GM23338 (cell line): Measurements from ENCODE around the gene MAST4. TPM values are rescaled to one million over a fixed set of nuclear protein-coding genes. Genes with fewer than 3 reads are reported as not detected.
A peak's percentile ranks its signal among the peaks of the same experiment; 100 is the strongest.

Source experiments
- ATAC-seq: fragments of 200-7000 bp; cut with Tn5 transposase; 3 replicates; pipeline ENCODE4 v1.9.1; 2020
- DNase-seq: peaks from one replicate; pipeline ENCODE4 v3.0.0-alpha.2; 2015; ENCODE audit warnings: low spot score
- H2AFZ ChIP-seq: fragments of 200-600 bp; sonication (generic); 2 replicates; pipeline ENCODE4 v1.8.0; 2016; ENCODE audit warnings: antibody characterized with exemption, mild to moderate bottlenecking, moderate library complexity
- H3F3A ChIP-seq: fragments of 200-600 bp; sonication (generic); replicated peaks from 2 replicates; pipeline ENCODE4 v1.8.0; 2017; ENCODE audit warnings: antibody characterized with exemption, mixed run types, low read depth
- H3K27ac ChIP-seq: fragments of 200-600 bp; sonication (generic); 2 replicates; pipeline ENCODE4 v1.6.1; 2016; ENCODE audit warnings: low read depth
- H3K27me3 ChIP-seq: fragments of 200-600 bp; sonication (generic); 2 replicates; pipeline ENCODE4 v1.8.0; 2016; ENCODE audit warnings: mild to moderate bottlenecking, mixed run types, moderate library complexity; ENCODE audit not compliant: insufficient read depth
- H3K36me3 ChIP-seq: fragments of 200-600 bp; sonication (generic); 2 replicates; pipeline ENCODE4 v1.8.0; 2016; ENCODE audit warnings: mild to moderate bottlenecking; ENCODE audit not compliant: insufficient read depth
- H3K4me1 ChIP-seq: fragments of 200-600 bp; sonication (generic); 2 replicates; pipeline ENCODE4 v1.8.0; 2016; ENCODE audit warnings: mild to moderate bottlenecking, moderate library complexity; ENCODE audit not compliant: insufficient read depth
- H3K4me2 ChIP-seq: fragments of 200-600 bp; sonication (generic); 2 replicates; pipeline ENCODE4 v1.7.1; 2017; ENCODE audit warnings: mixed run types
- H3K4me3 ChIP-seq: fragments of 200-600 bp; sonication (generic); 2 replicates; pipeline ENCODE4 v1.6.1; 2016; ENCODE audit warnings: mixed run types
- H3K79me2 ChIP-seq: fragments of 200-600 bp; sonication (generic); replicated peaks from 2 replicates; pipeline ENCODE4 v1.8.0; 2017; ENCODE audit warnings: mild to moderate bottlenecking; ENCODE audit not compliant: insufficient read depth
- H3K9me2 ChIP-seq: fragments of 200-600 bp; sonication (generic); 2 replicates; pipeline ENCODE4 v1.8.0; 2017; ENCODE audit not compliant: insufficient read depth
- H4K20me1 ChIP-seq: fragments of 200-600 bp; sonication (generic); replicated peaks from 2 replicates; pipeline ENCODE4 v1.8.0; 2017; ENCODE audit warnings: mild to moderate bottlenecking; ENCODE audit not compliant: insufficient read depth
- H3K27ac Mint-ChIP-seq: 2 replicates; pipeline ENCODE4 v1.8.0; 2020; ENCODE audit warnings: inconsistent platforms, mild to moderate bottlenecking, moderate library complexity, mixed read lengths
- H3K27me3 Mint-ChIP-seq: 3 replicates; pipeline ENCODE4 v1.8.0; 2022; ENCODE audit warnings: low read depth, mild to moderate bottlenecking, moderate library complexity, mixed read lengths, inconsistent platforms; ENCODE audit not compliant: insufficient read depth, poor library complexity
- H3K36me3 Mint-ChIP-seq: 3 replicates; pipeline ENCODE4 v1.8.0; 2021; ENCODE audit warnings: low read depth, mild to moderate bottlenecking, inconsistent platforms, moderate library complexity, mixed read lengths
- H3K4me1 Mint-ChIP-seq: 3 replicates; pipeline ENCODE4 v1.8.0; 2020; ENCODE audit warnings: mild to moderate bottlenecking, inconsistent platforms, mixed read lengths
- H3K4me3 Mint-ChIP-seq: 3 replicates; pipeline ENCODE4 v1.8.0; 2021; ENCODE audit warnings: moderate library complexity, mild to moderate bottlenecking, inconsistent platforms, mixed read lengths
- H3K9me3 Mint-ChIP-seq: 3 replicates; pipeline ENCODE4 v1.8.0; 2020; ENCODE audit warnings: moderate library complexity, mild to moderate bottlenecking, inconsistent platforms, mixed read lengths
- ETS1 ChIP-seq: IDR thresholded peaks from 2 replicates; pipeline ENCODE4 v1.6.1; 2016; ENCODE audit warnings: antibody characterized with exemption
- EZH2 ChIP-seq: fragments of 200-600 bp; sonication (generic); IDR thresholded peaks from one replicate; pipeline ENCODE4 v1.8.0; 2017; ENCODE audit warnings: antibody characterized with exemption, mild to moderate bottlenecking, low read depth; ENCODE audit not compliant: unreplicated experiment
- EZH2phosphoT487 ChIP-seq: fragments of 200-600 bp; sonication (generic); IDR thresholded peaks from one replicate; pipeline ENCODE4 v1.8.1; 2018; ENCODE audit warnings: antibody characterized with exemption; ENCODE audit not compliant: unreplicated experiment
- JUNB ChIP-seq: IDR thresholded peaks from one replicate; pipeline ENCODE4 v1.6.1; 2016; ENCODE audit warnings: antibody characterized with exemption; ENCODE audit not compliant: unreplicated experiment
- REST ChIP-seq: IDR thresholded peaks from one replicate; pipeline ENCODE4 v1.6.1; 2018; ENCODE audit warnings: antibody characterized with exemption; ENCODE audit not compliant: unreplicated experiment
- STAT1 ChIP-seq: IDR thresholded peaks from one replicate; pipeline ENCODE4 v1.6.1; 2016; ENCODE audit warnings: antibody characterized with exemption; ENCODE audit not compliant: unreplicated experiment
- ZNF114 ChIP-seq: fragments of 250-450 bp; sonication (Bioruptor Pico); IDR thresholded peaks from 2 replicates; pipeline ENCODE4 v1.5.0; 2020; ENCODE audit warnings: mild to moderate bottlenecking, moderate library complexity
- ZNF462 ChIP-seq: fragments of 250-450 bp; sonication (Bioruptor Pico); IDR thresholded peaks from 2 replicates; pipeline ENCODE4 v1.5.0; 2020; ENCODE audit warnings: mild to moderate bottlenecking, moderate library complexity
- polyA plus RNA-seq: library from polyadenylated mRNA; unstranded; fragments of >200 nt; fragmentation: Nextera tagmentation; extraction: Ambion mirVana; gene quantifications from 2 replicates; pipeline ENCODE4 v1.2.1, GENCODE V29; 2016
- total RNA-seq: library from RNA; depleted of rRNA; stranded (reverse); fragments of >200 nt; shearing (Covaris generic); gene quantifications from 2 replicates; pipeline ENCODE4 v1.2.3, GENCODE V29; 2014

The MAST4 gene
- total and polyA plus RNA-seq, 2 experiments from 2014 or later, result 3.6 to 8.5 TPM

- TF ChIP-seq JUNB (no peak), REST (no peak), EZH2phosphoT487 (no peak), STAT1 (no peak)
Observed at GRCh38 chr5:66897356-66897755, 301.2 kb downstream of the MAST4 start (continued).

GRCh38 chr5:66898241-66898995 lies 302.2 kb downstream of the MAST4 start:
- H3K36me3 ChIP-seq, result no peaks in the 10 kb centered on the region
- H3K27me3 ChIP-seq, result peaks cover 28% of the 10 kb centered on the region
- H3K9me2 ChIP-seq, result no peaks in the 10 kb centered on the region
- 0 out of 2 replicates have a peak overlapping the region, but pooled peaks have one; percentile 14 for H3K27ac Mint-ChIP-seq
- H4K20me1 ChIP-seq, result no peaks in the 10 kb centered on the region
- no peak overlapping the region for H3K4me3 Mint-ChIP-seq
- 0 out of 2 replicates have a peak overlapping the region, but pooled peaks have one; percentile 3 for H3K4me3 ChIP-seq
- H3K4me1 ChIP-seq, result peaks cover 33% of the 10 kb centered on the region
- H3K9me3 Mint-ChIP-seq, result no peaks in the 10 kb centered on the region
- TF ChIP-seq ZNF114 (CRISPR knock-in tag), result no peak
- no peak for TF ChIP-seq ZNF462 (CRISPR knock-in tag)
- TF ChIP-seq EZH2, result no peak
- no peak for TF ChIP-seq ETS1
- TF ChIP-seq REST, result no peak
- peaks cover 25% of the 10 kb centered on the region for H3K4me1 Mint-ChIP-seq
- no peaks in the 10 kb centered on the region for H3K36me3 Mint-ChIP-seq
- DNase-seq (no peak), ATAC-seq (no peak)
- no peak overlapping the region for H3K27ac ChIP-seq
- H3K79me2 ChIP-seq, result no peaks in the 10 kb centered on the region
- peak overlapping the region; percentile 41 for H3K4me2 ChIP-seq
- peaks cover 17% of the 10 kb centered on the region for H3K27me3 Mint-ChIP-seq
- H2AFZ ChIP-seq, result no peak overlapping the region
- H3F3A ChIP-seq, result no peaks in the 10 kb centered on the region
